HG02981 (cell line): ENCODE results near the gene RMND5A.
A peak's percentile ranks its signal among the peaks of the same experiment; 100 is the strongest.
"Not testable (repeated sequence)": the region's sequence is repeated elsewhere in the genome, so short reads cannot be mapped to it uniquely, and the experiment has no call there.

Source experiments
- ATAC-seq: cut with Tn5 transposase; IDR thresholded peaks from one replicate; pipeline ENCODE4 v1.9.1; 2021; ENCODE audit warnings: mild to moderate bottlenecking, moderate library complexity; ENCODE audit not compliant: unreplicated experiment

RMND5A gene

DNA sequence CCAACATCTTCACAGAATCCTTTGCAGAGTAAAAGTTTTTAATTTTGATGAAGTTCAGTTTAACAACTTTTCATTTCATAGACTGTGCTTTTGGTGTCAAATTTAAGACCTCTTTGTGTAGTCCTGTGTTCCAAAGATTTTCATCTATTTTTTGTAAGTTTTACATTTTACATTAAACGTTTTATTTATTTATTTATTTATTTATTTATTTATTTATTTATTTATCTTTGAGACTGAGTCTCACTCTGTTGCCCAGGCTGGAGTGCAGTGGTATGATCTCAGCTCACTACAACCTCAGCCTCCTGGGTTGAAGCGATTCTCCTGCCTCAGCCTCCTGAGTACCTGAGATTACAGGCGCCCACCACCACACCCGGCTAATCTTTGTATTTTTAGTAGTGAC is 12.0 kb upstream of the RMND5A start:
- not testable (repeated sequence) for ATAC-seq

- ATAC-seq = not testable (repeated sequence)
These were observed 5.4 kb upstream of the RMND5A start for GRCh38 chr2:86714579-86715173.

DNA sequence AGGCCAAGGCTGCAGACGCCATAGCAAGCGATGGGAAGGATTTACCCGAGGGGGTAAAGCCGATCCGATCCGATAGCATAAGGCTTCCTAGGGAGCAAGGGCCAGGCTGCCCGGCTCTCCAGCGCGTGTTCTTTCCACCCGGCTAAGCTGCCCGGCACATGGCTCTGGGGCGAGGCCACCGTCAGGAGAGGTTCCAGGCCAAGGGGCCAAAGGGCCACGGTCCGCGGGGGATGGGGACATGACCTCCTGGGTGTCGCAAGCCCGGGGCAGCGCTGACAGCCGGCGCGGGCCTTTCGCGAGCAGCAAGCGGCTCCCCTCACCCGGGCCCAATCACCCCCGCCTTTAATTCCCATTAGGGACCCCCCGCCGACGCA is 841 bp upstream of the RMND5A start:
- not testable (repeated sequence) for ATAC-seq

DNA sequence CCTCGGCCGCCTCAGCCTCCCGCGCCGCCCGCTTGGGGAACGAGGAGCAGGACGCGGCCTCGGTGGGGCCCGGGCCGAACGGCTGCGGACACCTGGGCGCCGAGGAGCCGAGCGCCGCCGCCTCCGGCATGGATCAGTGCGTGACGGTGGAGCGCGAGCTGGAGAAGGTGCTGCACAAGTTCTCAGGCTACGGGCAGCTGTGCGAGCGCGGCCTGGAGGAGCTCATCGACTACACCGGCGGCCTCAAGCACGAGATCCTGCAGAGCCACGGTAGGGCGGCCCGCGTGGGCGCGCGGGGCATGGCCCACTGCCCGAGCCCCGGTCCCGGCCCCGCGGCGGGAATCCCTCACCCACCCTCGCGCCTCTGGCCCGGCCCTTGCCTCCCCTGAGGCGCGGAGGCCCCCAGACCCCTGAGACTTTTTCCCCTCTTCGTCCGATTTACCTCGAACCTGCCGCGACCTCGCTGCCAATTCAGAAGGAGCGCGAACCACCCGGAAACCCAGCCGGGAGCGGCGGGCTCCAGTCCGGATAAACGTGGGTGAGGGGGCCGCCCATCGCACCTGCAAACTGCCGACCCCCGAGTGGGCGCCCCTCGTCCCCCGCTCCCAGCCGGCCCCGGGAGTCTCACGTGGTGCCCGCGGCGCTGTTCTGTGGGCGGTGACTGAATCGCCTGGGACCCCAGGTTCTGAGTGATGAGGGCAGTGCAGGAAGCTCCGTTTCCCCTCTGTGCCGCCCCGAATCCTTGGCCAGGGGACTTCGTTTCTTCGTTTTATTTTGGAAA is 639 bp downstream of the RMND5A start:
- ATAC-seq = peak; percentile 21

GRCh38 chr2:86725706-86726105 is 5.6 kb downstream of the RMND5A start:
- not testable (repeated sequence) for ATAC-seq

GRCh38 chr2:86732040-86732525 is 12.0 kb downstream of the RMND5A start:
- not testable (repeated sequence) for ATAC-seq

DNA sequence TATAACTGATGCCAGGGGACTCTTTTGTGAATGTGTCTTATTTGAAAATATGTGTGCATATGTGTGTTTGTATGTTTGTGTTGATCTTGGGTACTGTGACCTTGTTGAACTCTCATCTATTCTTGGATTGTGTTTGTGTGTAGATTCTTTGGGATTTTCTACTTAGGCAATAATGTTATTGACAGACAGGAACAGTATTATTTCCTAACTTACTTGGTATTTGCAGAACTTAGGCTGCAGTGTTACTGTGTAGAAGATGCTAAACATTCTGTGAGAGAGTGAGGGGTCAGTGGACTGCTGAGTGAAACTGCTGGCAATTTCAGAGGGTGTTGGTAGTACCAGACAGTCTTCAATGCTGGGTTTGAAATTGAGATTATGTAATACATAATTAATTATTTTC is 12.7 kb downstream of the RMND5A start:
- ATAC-seq = not testable (repeated sequence)

- ATAC-seq = not testable (repeated sequence)
These were observed 13.4 kb downstream of the RMND5A start for GRCh38 chr2:86733528-86733927.

DNA sequence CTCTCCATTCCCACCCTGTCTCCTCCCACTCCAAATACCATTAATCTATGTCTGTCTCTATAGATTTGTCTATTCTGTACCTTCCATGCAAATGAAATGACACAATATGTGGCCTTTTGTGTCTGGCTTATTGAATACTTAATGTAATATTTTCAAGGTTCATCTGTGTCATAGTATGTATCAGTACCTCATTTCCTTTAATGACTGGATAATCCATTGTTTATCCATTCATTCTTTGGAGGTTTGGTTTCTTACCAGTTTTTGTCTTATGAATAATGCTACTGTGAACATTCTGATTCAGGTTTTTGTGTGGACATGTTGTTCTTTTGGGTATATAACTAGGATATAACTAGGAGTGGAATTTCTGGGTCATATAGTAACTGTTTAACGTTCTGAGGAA is 14.8 kb downstream of the RMND5A start:
- not testable (repeated sequence) for ATAC-seq

- ATAC-seq = not testable (repeated sequence)
These were observed 19.4 kb downstream of the RMND5A start for GRCh38 chr2:86739485-86739884.

- not testable (repeated sequence) for ATAC-seq
These were observed 19.8 kb downstream of the RMND5A start for GRCh38 chr2:86739889-86740288.

DNA sequence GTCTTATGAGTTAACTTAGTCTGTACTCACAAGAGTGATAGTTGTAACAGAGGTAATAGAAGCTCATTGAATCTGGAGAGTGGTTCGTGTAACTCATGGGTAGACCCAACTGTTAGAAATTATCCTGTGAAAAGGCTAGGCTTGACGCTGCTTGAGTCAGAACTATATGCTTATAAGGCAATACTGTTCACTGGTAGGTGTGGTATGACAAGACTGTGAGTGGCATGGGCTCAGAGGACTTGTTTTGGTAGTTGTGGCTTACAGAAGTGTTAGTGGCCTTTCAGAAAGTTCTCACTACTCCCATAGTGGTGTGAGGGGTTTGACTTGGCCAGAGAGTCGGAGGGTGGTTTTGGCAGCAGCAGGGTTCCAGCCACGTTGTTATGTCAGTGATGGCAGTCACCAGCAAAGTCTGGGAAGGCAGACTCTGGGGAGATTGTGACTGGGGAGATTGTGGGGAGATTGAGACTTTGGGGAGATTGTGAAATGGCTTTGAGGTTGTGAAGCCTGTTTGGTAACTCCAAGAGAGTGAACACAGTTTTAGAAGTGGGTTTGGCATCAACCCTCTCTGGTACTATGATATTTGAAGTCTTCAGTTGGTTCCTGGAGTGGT is 21.9 kb downstream of the RMND5A start:
- ATAC-seq = not testable (repeated sequence)

- ATAC-seq = no peak
These were observed 24.1 kb downstream of the RMND5A start for GRCh38 chr2:86744152-86744551.

GRCh38 chr2:86746939-86747338 is 26.8 kb downstream of the RMND5A start:
- no peak for ATAC-seq

DNA sequence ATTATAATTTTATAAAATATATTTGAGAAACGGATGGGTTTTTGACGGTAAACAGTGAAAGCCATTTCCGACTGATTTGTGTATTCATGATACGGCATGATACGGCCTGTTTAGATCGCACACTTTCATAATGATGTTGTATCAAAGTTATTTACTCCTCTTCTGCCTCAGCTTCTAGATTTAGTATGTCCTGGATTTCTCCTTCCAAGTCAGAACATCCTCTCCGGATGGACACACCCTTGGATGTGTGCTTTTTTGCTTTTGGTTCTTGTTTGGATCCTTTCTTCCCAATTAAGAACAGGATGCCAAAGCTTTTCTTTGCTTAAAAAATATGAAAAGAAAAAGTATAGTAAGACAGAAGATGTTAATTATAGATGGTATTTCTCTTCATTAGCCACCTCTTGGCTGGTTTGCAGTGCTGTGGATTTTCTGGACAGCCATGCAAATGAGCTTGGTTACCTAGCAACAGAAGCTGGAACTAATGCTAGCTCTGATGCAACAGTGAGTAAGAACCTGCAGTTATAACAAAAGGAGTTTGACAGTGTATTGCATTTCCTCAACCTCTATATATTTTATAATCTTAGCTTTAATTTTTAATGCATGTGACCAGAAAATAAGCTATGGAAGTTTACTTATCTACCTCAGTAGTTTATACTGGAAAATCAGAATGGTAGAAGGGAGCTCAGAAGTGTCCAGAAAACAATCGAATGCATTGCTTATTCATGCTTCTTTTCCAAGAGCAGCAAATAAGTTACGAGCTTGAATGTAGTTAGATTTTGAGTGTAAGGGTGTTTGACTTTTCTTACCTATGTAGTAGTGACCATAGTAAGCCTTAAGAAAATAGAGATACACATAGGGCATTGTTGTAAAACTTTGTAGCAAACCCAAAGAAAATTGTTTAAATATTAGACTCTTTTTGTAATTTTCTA is 27.9 kb downstream of the RMND5A start:
- ATAC-seq = peak; percentile 86

GRCh38 chr2:86750240-86750839 is 30.2 kb downstream of the RMND5A start:
- no peak for ATAC-seq

DNA sequence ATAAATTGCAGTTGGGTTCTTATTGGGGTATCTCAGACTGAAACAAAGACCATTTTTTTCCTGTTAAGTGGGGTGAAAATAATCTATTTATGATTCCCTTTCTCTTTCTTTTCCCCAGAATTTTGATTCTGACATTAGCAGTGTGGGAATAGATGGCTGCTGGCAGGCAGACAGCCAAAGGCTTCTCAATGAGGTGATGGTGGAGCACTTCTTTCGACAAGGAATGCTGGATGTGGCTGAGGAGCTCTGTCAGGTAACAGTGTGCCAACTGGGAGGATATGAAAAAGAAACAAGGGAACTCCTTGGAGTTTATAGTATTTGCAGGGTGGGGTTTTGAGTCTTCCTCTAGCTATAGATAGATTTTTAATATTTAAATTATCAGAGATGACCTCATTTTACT is 31.7 kb downstream of the RMND5A start:
- no peak for ATAC-seq

DNA sequence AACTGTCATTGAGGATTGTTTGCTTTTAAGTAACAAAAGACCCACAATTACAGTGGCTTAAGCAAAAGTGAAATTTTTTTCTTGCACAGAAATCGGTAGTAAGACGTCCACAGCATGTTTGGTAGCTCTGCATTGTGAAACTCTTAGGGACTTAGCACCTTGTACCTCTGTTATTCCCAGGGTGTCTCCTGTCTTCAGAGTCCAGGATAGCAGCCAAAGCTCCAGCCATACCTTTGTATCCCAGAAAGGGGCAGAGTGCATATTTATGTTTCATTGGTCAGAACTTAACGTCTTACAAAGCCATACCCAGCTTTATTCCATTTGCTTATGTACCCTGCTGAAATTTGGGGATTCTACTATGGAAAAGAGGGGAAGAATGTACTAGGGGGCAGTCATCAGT is 32.8 kb downstream of the RMND5A start:
- no peak for ATAC-seq

DNA sequence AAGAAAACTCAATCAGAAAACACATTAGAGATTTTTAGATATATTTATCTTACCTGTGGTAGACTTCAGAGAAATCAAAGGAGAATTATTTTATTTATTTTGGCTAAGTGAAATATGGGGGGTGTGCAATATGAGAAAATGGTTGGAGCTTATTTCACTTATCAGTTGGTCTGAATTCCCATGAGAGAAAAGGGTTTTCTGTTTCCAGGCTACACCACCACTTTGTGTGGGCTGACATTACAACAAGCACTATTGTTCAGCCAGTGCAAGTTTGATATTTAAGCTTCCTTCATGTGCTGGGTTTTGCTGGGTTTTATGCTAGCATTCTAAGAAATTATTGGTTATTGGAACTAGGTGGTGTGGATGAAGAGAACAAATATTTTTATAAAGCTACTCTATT is 33.5 kb downstream of the RMND5A start:
- ATAC-seq = no peak

DNA sequence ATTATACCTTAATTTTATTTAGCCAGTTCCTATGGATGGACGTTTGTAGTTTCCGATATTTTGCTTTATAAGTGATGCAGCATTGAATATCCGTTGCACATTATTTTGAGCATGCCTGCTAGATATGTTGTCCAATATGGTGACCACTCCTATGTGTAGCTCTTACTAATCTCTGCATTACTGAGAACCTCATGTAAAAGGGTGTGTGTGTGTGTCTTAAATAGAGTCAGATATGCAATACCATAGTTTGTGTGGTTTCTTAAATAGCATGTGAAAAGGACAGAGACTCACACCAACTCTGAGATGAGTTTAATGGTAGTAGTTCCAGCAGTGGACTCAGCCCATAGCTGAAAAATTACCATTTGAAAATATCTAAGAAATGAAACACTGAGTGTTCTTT is 38.3 kb downstream of the RMND5A start:
- ATAC-seq = no peak
